Stimulated activated CD4-positive, alpha-beta T cell treated with anti-CD3 and anti-CD28 coated beads, TNF-alpha, amount 100 ng/mL, for 4 hours (primary cell): Measurements from ENCODE around the gene LPA.
"Not testable (repeated sequence)": the region's sequence is repeated elsewhere in the genome, so short reads cannot be mapped to it uniquely, and the experiment has no call there.

Experiments
- DNase-seq, 3 experiments: peaks; one replicate each; pipeline ENCODE4 v3.0.0-alpha.2; 2020; ENCODE audit warnings: low read depth in 3 of 3

LPA gene

GRCh38 chr6:160667639-160668481, 3.8 kb upstream of the LPA start:
- DNase-seq = no peak

- no peak for DNase-seq
Measured at GRCh38 chr6:160662842-160663241, 1.2 kb downstream of the LPA start.

- no peak for DNase-seq
Measured at GRCh38 chr6:160662429-160662828, 1.6 kb downstream of the LPA start.

GRCh38 chr6:160661216-160661615, 2.9 kb downstream of the LPA start:
- no peak for DNase-seq

- no peak for DNase-seq
Measured at GRCh38 chr6:160659562-160659961, 4.5 kb downstream of the LPA start.

GRCh38 chr6:160634706-160635105, 29.4 kb downstream of the LPA start:
- no peak for DNase-seq

GRCh38 chr6:160595838-160596832, 67.9 kb downstream of the LPA start:
- DNase-seq = no peak

- not testable (repeated sequence) for DNase-seq
Measured at GRCh38 chr6:160595297-160595696, 68.8 kb downstream of the LPA start.

GRCh38 chr6:160586374-160586773, 77.7 kb downstream of the LPA start:
- DNase-seq = no peak

- no peak for DNase-seq
Measured at GRCh38 chr6:160583794-160584193, 80.3 kb downstream of the LPA start.

GRCh38 chr6:160581406-160581805, 82.7 kb downstream of the LPA start:
- DNase-seq = no peak

GRCh38 chr6:160578515-160578914, 85.6 kb downstream of the LPA start:
- DNase-seq = not testable (repeated sequence)

- DNase-seq = no peak
Measured at GRCh38 chr6:160573943-160574342, 90.1 kb downstream of the LPA start.

GRCh38 chr6:160571201-160571600, 92.9 kb downstream of the LPA start:
- not testable (repeated sequence) for DNase-seq

- no peak for DNase-seq
Measured at GRCh38 chr6:160544802-160545201, 119.3 kb downstream of the LPA start.

GRCh38 chr6:160535270-160535669, 128.8 kb downstream of the LPA start:
- no peak for DNase-seq

GRCh38 chr6:160534050-160534696, 129.9 kb downstream of the LPA start:
- DNase-seq = peak; percentile 24 to 37 (median 29)

- no peak for DNase-seq
Measured at GRCh38 chr6:160532315-160532714, 131.8 kb downstream of the LPA start.

- DNase-seq = no peak
Measured at GRCh38 chr6:160531826-160532225, 132.2 kb downstream of the LPA start.

- not testable (repeated sequence) for DNase-seq
Measured at GRCh38 chr6:160529524-160529923, 134.6 kb downstream of the LPA start.

GRCh38 chr6:160523223-160523622, 140.9 kb downstream of the LPA start:
- no peak for DNase-seq
